Loucy (cell line): ENCODE data around the gene KRT10.
A peak's percentile ranks its signal among the peaks of the same experiment; 100 is the strongest.

ENCODE experiments used
- H2AFZ ChIP-seq: fragments of 200-600 bp; sonication (generic); 2 replicates; pipeline ENCODE4 v1.6.0; 2016; ENCODE audit warnings: antibody characterized with exemption, mild to moderate bottlenecking, low read length, moderate library complexity
- H3F3A ChIP-seq: fragments of 200-600 bp; 2 replicates; pipeline ENCODE4 v1.6.0; 2016; ENCODE audit warnings: antibody characterized with exemption, low read depth, mild to moderate bottlenecking
- H3K27me3 ChIP-seq: fragments of 200-600 bp; sonication (generic); 2 replicates; pipeline ENCODE4 v1.6.1; 2014; ENCODE audit warnings: low read length, mild to moderate bottlenecking; ENCODE audit not compliant: insufficient read depth, poor library complexity, severe bottlenecking
- H3K36me3 ChIP-seq: fragments of 200-600 bp; sonication (generic); 2 replicates; pipeline ENCODE4 v1.6.1; 2016; ENCODE audit warnings: low read length; ENCODE audit not compliant: insufficient read depth
- H3K4me1 ChIP-seq: fragments of 200-600 bp; sonication (generic); 2 replicates; pipeline ENCODE4 v1.5.1; 2014; ENCODE audit warnings: low read length, mild to moderate bottlenecking; ENCODE audit not compliant: insufficient read depth, poor library complexity, severe bottlenecking
- H3K4me2 ChIP-seq: fragments of 200-600 bp; sonication (generic); 2 replicates; pipeline ENCODE4 v1.6.0; 2014; ENCODE audit warnings: antibody characterized with exemption, low read length, low read depth, mild to moderate bottlenecking; ENCODE audit not compliant: poor library complexity, severe bottlenecking
- H3K4me3 ChIP-seq: fragments of 200-600 bp; sonication (generic); 2 replicates; pipeline ENCODE4 v1.5.1; 2014; ENCODE audit warnings: low read length, mild to moderate bottlenecking, mixed read lengths; ENCODE audit not compliant: poor library complexity, severe bottlenecking
- H3K79me2 ChIP-seq: fragments of 200-600 bp; sonication (generic); 2 replicates; pipeline ENCODE4 v1.6.1; 2014; ENCODE audit warnings: low read length; ENCODE audit not compliant: insufficient read depth
- H3K9ac ChIP-seq: fragments of 200-600 bp; sonication (generic); 2 replicates; pipeline ENCODE4 v1.6.0; 2014; ENCODE audit warnings: mild to moderate bottlenecking, low read depth, low read length, moderate library complexity; ENCODE audit not compliant: poor library complexity, severe bottlenecking
- H3K9me2 ChIP-seq: fragments of 200-600 bp; sonication (generic); replicated peaks from 2 replicates; pipeline ENCODE4 v1.6.1; 2016; ENCODE audit warnings: low read depth, low read length, mixed read lengths
- H3K9me3 ChIP-seq: fragments of 200-600 bp; sonication (generic); 2 replicates; pipeline ENCODE4 v1.6.1; 2014; ENCODE audit warnings: mild to moderate bottlenecking, antibody characterized with exemption, low read length, low read depth; ENCODE audit not compliant: insufficient read depth
- H4K20me1 ChIP-seq: fragments of 200-600 bp; sonication (generic); 2 replicates; pipeline ENCODE4 v1.6.0; 2014; ENCODE audit warnings: antibody characterized with exemption, low read length, mild to moderate bottlenecking; ENCODE audit not compliant: insufficient read depth, poor library complexity, severe bottlenecking
- CTCF ChIP-seq: fragments of 200-600 bp; sonication (generic); conservative IDR thresholded peaks from 2 replicates; pipeline ENCODE4 v1.5.1; 2014; ENCODE audit warnings: mild to moderate bottlenecking, antibody characterized with exemption, low read length
- EZH2phosphoT487 ChIP-seq: fragments of 200-600 bp; IDR thresholded peaks from 2 replicates; pipeline ENCODE4 v1.6.1; 2018; ENCODE audit warnings: antibody characterized with exemption, mild to moderate bottlenecking, moderate library complexity, borderline replicate concordance

The KRT10 gene

GRCh38 chr17:40796846-40797245 lies 25.6 kb downstream of the KRT10 start:
- no peaks in the 10 kb centered on the region for H3F3A ChIP-seq
- no peak overlapping the region for H3K4me3 ChIP-seq
- no peak overlapping the region for H3K4me2 ChIP-seq
- no peaks in the 10 kb centered on the region for H3K36me3 ChIP-seq
- no peaks in the 10 kb centered on the region for H3K79me2 ChIP-seq
- no peak overlapping the region for H3K9ac ChIP-seq
- no peaks in the 10 kb centered on the region for H3K4me1 ChIP-seq
- peaks cover 33% of the 10 kb centered on the region for H3K27me3 ChIP-seq
- no peak for TF ChIP-seq CTCF
- no peak overlapping the region for H2AFZ ChIP-seq
- H3K9me3 ChIP-seq: no peaks in the 10 kb centered on the region
- H3K9me2 ChIP-seq: no peaks in the 10 kb centered on the region
- H4K20me1 ChIP-seq: no peaks in the 10 kb centered on the region

- Histone ChIP-seq H3K4me3 (no peak overlapping the region), H3K4me1 (no peaks in the 10 kb centered on the region), H3K4me2 (no peak overlapping the region), H3K36me3 (no peaks in the 10 kb centered on the region), H3K79me2 (no peaks in the 10 kb centered on the region), H2AFZ (peak overlapping the region; percentile 61; the same call in 1 of the 2 replicates), H3F3A (no peaks in the 10 kb centered on the region), H3K9me3 (no peaks in the 10 kb centered on the region), H4K20me1 (no peaks in the 10 kb centered on the region), H3K27me3 (peaks cover 21% of the 10 kb centered on the region), H3K9me2 (no peaks in the 10 kb centered on the region), H3K9ac (no peak overlapping the region)
- TF ChIP-seq EZH2phosphoT487 (no peak), CTCF (no peak)
Observed at GRCh38 chr17:40795019-40795667, 27.3 kb downstream of the KRT10 start.

GRCh38 chr17:40794466-40794865 lies 27.9 kb downstream of the KRT10 start:
- Histone ChIP-seq H3K9me3 (no peaks in the 10 kb centered on the region), H3K27me3 (peaks cover 17% of the 10 kb centered on the region), H3F3A (no peaks in the 10 kb centered on the region), H3K79me2 (no peaks in the 10 kb centered on the region), H3K9me2 (no peaks in the 10 kb centered on the region), H3K4me2 (no peak overlapping the region), H2AFZ (no peak overlapping the region), H3K9ac (no peak overlapping the region), H3K4me1 (no peaks in the 10 kb centered on the region), H3K36me3 (no peaks in the 10 kb centered on the region), H3K4me3 (no peak overlapping the region), H4K20me1 (no peaks in the 10 kb centered on the region)
- no peak for TF ChIP-seq CTCF
- no peak for TF ChIP-seq EZH2phosphoT487
